ENCODE results near the gene FBN1. TPM values are rescaled to one million over a fixed set of nuclear protein-coding genes. Genes with fewer than 3 reads are reported as not detected.

The FBN1 gene
- total RNA-seq, 1 donor from 2014 or later = 164 TPM

DNA sequence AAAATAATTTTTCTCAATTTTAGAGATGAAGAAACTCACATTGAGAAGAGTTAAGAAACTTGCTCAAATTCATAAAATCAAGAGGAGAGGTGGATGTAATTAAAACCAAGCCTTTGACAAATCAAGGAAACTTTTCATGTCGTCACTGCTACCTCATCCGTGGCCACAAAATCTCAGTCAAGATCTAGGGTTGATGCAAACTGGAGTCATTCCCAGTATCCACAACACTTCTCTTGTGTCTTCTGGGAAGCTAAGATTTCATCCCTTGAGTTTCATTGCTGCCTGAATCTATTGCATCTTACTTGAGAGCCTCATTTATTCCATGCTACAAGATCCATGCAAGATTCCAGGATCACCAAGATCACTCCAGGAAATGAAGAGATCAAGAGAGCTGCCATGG lies 5.4 kb upstream of the FBN1 start:
- Histone ChIP-seq H3K27me3 (no peaks in the 10 kb centered on the region), H3K36me3 (no peaks in the 10 kb centered on the region), H3K27ac (no peak overlapping the region), H3K4me3 (no peak overlapping the region), H3K4me1 (no peaks in the 10 kb centered on the region), H3K9me3 (no peaks in the 10 kb centered on the region)
- intact Hi-C loops (cut with DNase I) = no loop called here
- TF ChIP-seq, protein P1, sequence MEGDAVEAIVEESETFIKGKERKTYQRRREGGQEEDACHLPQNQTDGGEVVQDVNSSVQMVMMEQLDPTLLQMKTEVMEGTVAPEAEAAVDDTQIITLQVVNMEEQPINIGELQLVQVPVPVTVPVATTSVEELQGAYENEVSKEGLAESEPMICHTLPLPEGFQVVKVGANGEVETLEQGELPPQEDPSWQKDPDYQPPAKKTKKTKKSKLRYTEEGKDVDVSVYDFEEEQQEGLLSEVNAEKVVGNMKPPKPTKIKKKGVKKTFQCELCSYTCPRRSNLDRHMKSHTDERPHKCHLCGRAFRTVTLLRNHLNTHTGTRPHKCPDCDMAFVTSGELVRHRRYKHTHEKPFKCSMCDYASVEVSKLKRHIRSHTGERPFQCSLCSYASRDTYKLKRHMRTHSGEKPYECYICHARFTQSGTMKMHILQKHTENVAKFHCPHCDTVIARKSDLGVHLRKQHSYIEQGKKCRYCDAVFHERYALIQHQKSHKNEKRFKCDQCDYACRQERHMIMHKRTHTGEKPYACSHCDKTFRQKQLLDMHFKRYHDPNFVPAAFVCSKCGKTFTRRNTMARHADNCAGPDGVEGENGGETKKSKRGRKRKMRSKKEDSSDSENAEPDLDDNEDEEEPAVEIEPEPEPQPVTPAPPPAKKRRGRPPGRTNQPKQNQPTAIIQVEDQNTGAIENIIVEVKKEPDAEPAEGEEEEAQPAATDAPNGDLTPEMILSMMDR (IDR thresholded peaks at IDR 0.05) = no peak
- no peak for DNase-seq (ENCODE audit: low spot score in 2 of 2)

GRCh38 chr15:48647962-48648361 lies 2.5 kb upstream of the FBN1 start:
- TF ChIP-seq, protein P1 (IDR thresholded peaks at IDR 0.05) = peak in 2 of 3 experiments; percentile 44 to 47
- peak overlapping the region; percentile 29 to 34 for H3K27ac ChIP-seq
- H3K36me3 ChIP-seq = no peaks in the 10 kb centered on the region
- H3K9me3 ChIP-seq = no peaks in the 10 kb centered on the region
- H3K4me1 ChIP-seq = no peaks in the 10 kb centered on the region
- intact Hi-C loops (cut with DNase I) = loop anchor here (5.0 to 10.0 kb wide), 4 partner anchors 111 to 293 kb away; partner anchors contain the start of gene CEP152
- H3K27me3 ChIP-seq = no peaks in the 10 kb centered on the region
- DNase-seq (ENCODE audit: low spot score in 2 of 2) = no peak
- H3K4me3 ChIP-seq = no peak overlapping the region

DNA sequence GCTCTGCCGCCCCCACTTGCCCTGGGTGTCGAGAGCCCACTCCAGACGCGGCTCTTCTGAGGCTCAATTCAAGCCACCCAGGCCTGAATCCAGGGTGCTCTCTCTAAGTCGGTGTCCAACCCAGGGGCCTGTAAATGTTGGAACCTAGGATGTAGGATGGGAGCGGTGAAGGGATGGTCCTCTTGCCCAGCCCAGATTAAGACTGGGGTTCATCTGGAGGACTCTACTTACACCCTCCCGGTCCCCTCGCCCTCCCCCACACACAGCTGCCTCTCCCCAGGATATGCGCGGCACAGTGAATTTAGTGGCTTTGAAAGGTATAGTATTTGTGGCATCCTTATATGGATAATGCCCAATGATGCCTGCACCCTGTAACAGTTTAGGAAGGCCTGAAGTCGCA lies 822 bp upstream of the FBN1 start:
- H3K27ac ChIP-seq = peak overlapping the region; percentile 96 to 97
- peaks cover 0 to 7% of the 10 kb centered on the region in 2 donors for H3K4me1 ChIP-seq
- no peaks in the 10 kb centered on the region for H3K27me3 ChIP-seq

GRCh38 chr15:48644827-48645557 lies 517 bp downstream of the FBN1 start:
- no peaks in the 10 kb centered on the region for H3K27me3 ChIP-seq
- TF ChIP-seq, protein P1 (IDR thresholded peaks at IDR 0.05) = no peak
- no peaks in the 10 kb centered on the region for H3K9me3 ChIP-seq
- H3K4me3 ChIP-seq = peak overlapping the region; percentile 87 to 88
- intact Hi-C loops (cut with DNase I) = loop anchor here (1.0 to 10.0 kb wide), 7 partner anchors 42 to 290 kb away; partner anchors contain the start of gene CEP152
- H3K4me1 ChIP-seq = peaks cover 0 to 16% of the 10 kb centered on the region in 2 donors
- peak overlapping the region; percentile 96 to 97 for H3K27ac ChIP-seq
- peak in 1 of 2 donors; percentile 77 for DNase-seq (ENCODE audit: low spot score in 2 of 2)
- H3K36me3 ChIP-seq = no peaks in the 10 kb centered on the region

More for the DNA sequence above, 822 bp upstream of the FBN1 start:
- DNase-seq (ENCODE audit: low spot score in 2 of 2) = no peak
- Histone ChIP-seq H3K36me3 (no peaks in the 10 kb centered on the region), H3K9me3 (no peaks in the 10 kb centered on the region), H3K4me3 (peak overlapping the region; percentile 87 to 88)
- intact Hi-C loops (cut with DNase I) = loop anchor here (5.0 to 10.0 kb wide), 4 partner anchors 109 to 292 kb away; partner anchors contain the start of gene CEP152
- TF ChIP-seq, protein P1 (IDR thresholded peaks at IDR 0.05) = no peak

- Histone ChIP-seq H3K27me3 (no peaks in the 10 kb centered on the region), H3K4me3 (peak overlapping the region; percentile 87 to 88), H3K4me1 (peaks cover 0 to 18% of the 10 kb centered on the region in 2 donors), H3K36me3 (no peaks in the 10 kb centered on the region), H3K27ac (peak overlapping the region; percentile 96 to 97), H3K9me3 (no peaks in the 10 kb centered on the region)
- DNase-seq (ENCODE audit: low spot score in 2 of 2) = no peak
- intact Hi-C loops (cut with DNase I) = loop anchor here (2.0 to 10.0 kb wide), 4 partner anchors 87 to 290 kb away; no protein-coding TSS in a partner anchor
- TF ChIP-seq, protein P1 (IDR thresholded peaks at IDR 0.05) = no peak
These were observed 1.1 kb downstream of the FBN1 start for GRCh38 chr15:48644467-48644826.
